GM21367 (cell line): ENCODE results near the gene ANXA4.

Experiments
- ATAC-seq: cut with Tn5 transposase; IDR thresholded peaks from one replicate; pipeline ENCODE4 v1.9.1; 2021; ENCODE audit not compliant: unreplicated experiment

Gene ANXA4

GRCh38 chr2:69837533-69837932 lies 95.6 kb downstream of the ANXA4 start:
- ATAC-seq: no peak

GRCh38 chr2:69843993-69844392 lies 102.1 kb downstream of the ANXA4 start:
- no peak for ATAC-seq

DNA sequence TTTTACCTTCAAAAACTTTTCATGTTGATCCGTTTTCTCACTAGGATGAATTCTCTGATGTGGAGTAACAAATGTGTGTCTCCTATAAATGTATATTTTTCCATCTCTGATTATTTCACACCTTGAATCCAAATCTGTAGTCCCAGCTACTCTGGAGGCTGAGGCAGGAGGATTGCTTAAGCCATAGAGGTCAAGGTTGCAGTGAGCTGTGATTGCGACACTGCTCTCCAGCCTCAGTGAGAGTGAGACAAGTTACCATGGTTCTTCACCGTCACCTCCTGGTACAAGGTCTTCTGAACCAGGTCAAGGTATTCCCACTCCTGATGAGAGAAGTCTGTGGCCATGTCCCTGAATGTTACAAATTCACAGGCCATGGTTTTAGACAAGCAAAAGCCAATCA lies 102.6 kb downstream of the ANXA4 start:
- no peak for ATAC-seq

DNA sequence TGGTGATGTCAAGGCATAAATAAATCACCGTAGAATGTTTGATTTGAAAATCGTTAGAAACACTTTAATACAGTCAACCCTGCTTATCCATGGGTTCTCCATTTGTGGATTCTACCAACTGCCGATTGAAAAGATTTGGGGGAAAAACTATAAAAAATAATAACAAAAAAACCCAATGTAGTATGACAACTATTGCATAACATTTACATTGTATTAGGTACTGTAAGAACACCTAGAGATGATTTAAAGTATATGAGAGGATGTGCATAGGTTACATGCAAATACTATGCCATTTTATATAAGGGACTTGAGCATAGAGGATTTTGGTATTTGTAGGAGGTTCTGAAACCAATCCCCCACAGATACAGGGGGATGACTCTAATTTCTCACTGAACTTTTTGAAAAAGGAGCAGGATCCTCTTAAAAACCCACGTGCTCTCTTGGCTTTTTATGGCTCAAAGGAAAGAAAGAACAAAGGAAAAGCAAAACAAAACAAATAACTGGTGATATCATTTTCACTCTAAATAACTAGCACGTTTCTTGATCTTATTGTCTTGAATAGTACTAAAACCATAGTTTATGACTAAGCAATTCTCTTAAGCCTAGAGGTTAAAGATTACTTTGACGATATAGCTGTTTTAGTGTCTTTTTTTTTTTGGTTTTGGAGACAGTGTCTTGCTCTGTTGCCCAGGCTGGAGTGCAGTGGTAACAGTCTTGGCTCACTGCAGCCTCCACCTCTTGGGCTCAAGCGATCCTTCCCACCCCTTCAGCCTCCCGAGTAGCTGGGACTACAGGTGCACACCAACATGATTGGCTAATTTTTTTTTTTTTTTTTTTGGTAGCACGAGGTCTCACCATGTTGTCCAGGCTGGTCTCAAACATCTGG lies 104.5 kb downstream of the ANXA4 start:
- ATAC-seq: no peak

DNA sequence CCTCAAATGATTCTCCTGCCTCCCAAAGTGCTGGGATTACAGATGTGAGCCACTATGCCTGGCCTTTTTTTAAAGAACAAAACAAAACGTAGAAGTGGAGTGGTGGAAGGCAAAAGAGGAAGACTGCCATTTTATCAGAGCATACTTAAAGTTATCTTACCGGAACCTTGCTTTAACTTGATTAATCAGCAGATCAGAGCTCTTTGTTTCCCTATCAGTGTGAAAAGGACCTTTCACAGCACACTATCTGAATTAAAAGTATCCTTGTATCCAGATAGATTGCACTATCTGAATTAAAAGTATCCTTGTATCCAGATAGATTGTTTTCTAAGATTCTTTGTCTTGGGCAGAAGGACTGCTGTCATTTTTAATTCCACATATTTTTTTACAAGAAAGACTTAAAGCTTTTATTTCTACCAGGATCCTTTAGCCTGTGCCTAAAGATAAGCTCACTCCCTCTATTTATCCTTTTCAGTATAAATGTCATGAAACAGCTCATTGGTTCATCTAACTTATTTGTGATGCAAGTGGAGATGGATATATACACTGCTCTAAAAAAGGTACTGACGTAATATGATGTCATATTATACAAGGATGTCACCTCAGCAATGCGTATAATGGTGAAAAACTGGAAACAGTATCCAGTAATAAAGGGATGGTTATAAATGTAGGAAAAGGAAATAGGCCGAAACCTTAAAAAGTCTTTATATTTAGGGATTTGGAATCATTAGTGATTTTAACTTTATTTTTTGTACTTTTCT lies 105.3 kb downstream of the ANXA4 start:
- no peak for ATAC-seq

DNA sequence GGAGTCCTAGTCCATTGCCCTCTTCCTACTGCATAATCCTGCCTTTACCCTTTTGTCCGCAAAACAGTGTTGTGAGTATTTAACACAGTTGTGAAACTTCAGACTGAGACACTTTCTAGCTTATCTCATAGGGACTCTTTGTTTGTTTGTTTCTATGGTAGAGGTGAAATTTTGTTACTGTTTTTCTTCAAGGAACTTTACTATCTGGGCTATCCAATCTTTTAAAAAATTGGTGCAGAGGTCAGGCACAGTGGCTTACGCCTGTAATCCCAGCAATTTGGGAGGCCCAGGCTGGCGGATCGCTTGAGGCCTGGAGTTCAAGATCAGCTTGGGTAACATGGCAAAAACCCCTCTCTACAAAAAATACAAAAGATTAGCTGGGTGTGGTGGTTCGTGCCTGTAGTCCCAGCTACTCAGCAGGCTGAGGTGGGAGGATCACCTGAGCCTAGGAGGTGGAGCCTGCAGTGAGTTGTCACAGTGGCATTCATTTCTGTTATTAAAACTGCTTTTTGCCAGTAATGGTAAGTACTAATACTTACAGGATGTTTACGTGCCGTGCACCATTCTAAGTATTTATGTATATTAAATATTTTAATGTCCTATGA lies 106.4 kb downstream of the ANXA4 start:
- ATAC-seq: no peak

- no peak for ATAC-seq
These were observed 116.3 kb downstream of the ANXA4 start for GRCh38 chr2:69858261-69858660.

DNA sequence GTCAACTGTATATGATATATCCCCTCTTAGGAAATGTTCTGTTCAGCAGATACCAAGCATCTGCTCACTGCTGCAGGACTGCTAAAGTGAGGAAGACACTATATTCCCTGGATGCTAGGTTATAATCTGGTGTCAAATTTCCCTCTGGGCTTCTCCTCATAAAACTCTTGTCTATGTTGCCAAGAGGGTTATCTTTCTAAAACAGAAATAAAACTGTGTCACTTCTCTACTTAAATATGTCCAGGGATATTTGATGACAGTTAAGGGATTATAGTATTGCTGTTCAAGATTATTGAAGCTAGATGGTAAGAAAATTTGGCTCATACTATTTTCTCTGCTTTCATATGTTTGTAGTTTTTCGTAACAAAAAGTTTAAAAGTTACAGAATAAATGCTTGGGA lies 121.4 kb downstream of the ANXA4 start:
- ATAC-seq: no peak
